ENCODE results near the gene UGT1A10.
"Not testable (repeated sequence)": the region's sequence is repeated elsewhere in the genome, so short reads cannot be mapped to it uniquely, and the experiment has no call there.

Gene UGT1A10

GRCh38 chr2:233743464-233744259, 107.4 kb downstream of the UGT1A10 start:
- no peak for DNase-seq
- ATAC-seq = no peak

- ATAC-seq = no peak
These were observed 109.0 kb downstream of the UGT1A10 start for GRCh38 chr2:233745073-233745755.

GRCh38 chr2:233745838-233746237, 109.6 kb downstream of the UGT1A10 start:
- not testable (repeated sequence) for ATAC-seq, DNase-seq

More at GRCh38 chr2:233745073-233745755, 109.0 kb downstream of the UGT1A10 start:
- DNase-seq = no peak

- DNase-seq (no peak), ATAC-seq (no peak)
These were observed 110.4 kb downstream of the UGT1A10 start for GRCh38 chr2:233746475-233747282.

GRCh38 chr2:233747283-233747544, 111.0 kb downstream of the UGT1A10 start:
- DNase-seq = no peak
- ATAC-seq = no peak

- ATAC-seq, DNase-seq: not testable (repeated sequence)
These were observed 114.4 kb downstream of the UGT1A10 start for GRCh38 chr2:233750689-233751088.

- not testable (repeated sequence) for ATAC-seq, DNase-seq
These were observed 115.2 kb downstream of the UGT1A10 start for GRCh38 chr2:233751212-233752009.

- no peak for DNase-seq
- no peak for ATAC-seq
These were observed 118.8 kb downstream of the UGT1A10 start for GRCh38 chr2:233754872-233755611.

- no peak for ATAC-seq
- DNase-seq = no peak
These were observed 120.3 kb downstream of the UGT1A10 start for GRCh38 chr2:233756429-233757081.

- no peak for DNase-seq
- ATAC-seq = no peak
These were observed 121.9 kb downstream of the UGT1A10 start for GRCh38 chr2:233758141-233758540.

- DNase-seq = no peak
- ATAC-seq = no peak
These were observed 122.6 kb downstream of the UGT1A10 start for GRCh38 chr2:233758849-233759248.

- DNase-seq = no peak
These were observed 123.8 kb downstream of the UGT1A10 start, which contains the start of gene UGT1A1 for GRCh38 chr2:233760043-233760442. Gene UGT1A1 (plus strand): TSS chr2:233760270. CDS start chr2:233760288, 18 bp downstream.

GRCh38 chr2:233761040-233761769, 125.0 kb downstream of the UGT1A10 start:
- no peak for ATAC-seq
- no peak for DNase-seq

More at GRCh38 chr2:233760043-233760442, 123.8 kb downstream of the UGT1A10 start, which contains the start of gene UGT1A1:
- no peak for ATAC-seq

GRCh38 chr2:233764264-233764663, 128.0 kb downstream of the UGT1A10 start:
- DNase-seq (no peak), ATAC-seq (no peak)

- ATAC-seq (no peak), DNase-seq (no peak)
These were observed 128.5 kb downstream of the UGT1A10 start for GRCh38 chr2:233764761-233765160.

GRCh38 chr2:233766416-233766815, 130.2 kb downstream of the UGT1A10 start:
- no peak for ATAC-seq
- DNase-seq = no peak

- ATAC-seq (no peak), DNase-seq (no peak)
These were observed 131.8 kb downstream of the UGT1A10 start for GRCh38 chr2:233768076-233768475.

- no peak for ATAC-seq
- no peak for DNase-seq
These were observed 133.0 kb downstream of the UGT1A10 start for GRCh38 chr2:233769260-233769659.

GRCh38 chr2:233772153-233772552, 135.9 kb downstream of the UGT1A10 start:
- DNase-seq = no peak
- ATAC-seq = no peak

GRCh38 chr2:233772583-233772982, 136.3 kb downstream of the UGT1A10 start:
- ATAC-seq = no peak

More at GRCh38 chr2:233772583-233772982, 136.3 kb downstream of the UGT1A10 start:
- no peak for DNase-seq
